ENCODE results near the gene CTSZ. TPM values are rescaled to one million over a fixed set of nuclear protein-coding genes. Genes with fewer than 3 reads are reported as not detected.
"Not testable (repeated sequence)": the region's sequence is repeated elsewhere in the genome, so short reads cannot be mapped to it uniquely, and the experiment has no call there.

Gene CTSZ
- total RNA-seq, 2 experiments from 2014 or later: 42.4 to 44.0 TPM

GRCh38 chr20:59042151-59042795, 35.2 kb upstream of the CTSZ start, which contains the start of gene PRELID3B:
PRELID3B (minus strand) TSS chr20:59042786; CDS start chr20:59042730, 56 bp downstream.
- H3K4me3 Mint-ChIP-seq: peak within 1 kb of the TSS; percentile 91
- ATAC-seq (peak; percentile 53), DNase-seq (no peak)
- CTCF ChIA-PET: interaction anchor here (0.7 to 3.4 kb wide), 3 partner anchors 9 to 46 kb away, joined by 3 to 18 read pairs (median 8); partner anchors contain the start of gene ATP5F1E
- POLR2A ChIA-PET: interaction anchor here (0.5 to 3.2 kb wide), 7 partner anchors 10 to 281 kb away, joined by 3 to 27 read pairs (median 3); partner anchors contain the start of genes ATP5F1E and NELFCD
- H3K4me1 Mint-ChIP-seq (ENCODE audit: low read depth): peaks cover 52% of the 10 kb centered on the region
- H3K9me3 Mint-ChIP-seq (ENCODE audit: insufficient read depth): no peaks in the 10 kb centered on the region
- H3K36me3 Mint-ChIP-seq (ENCODE audit: low read depth): peaks cover 34% of the 10 kb centered on the region
- H3K27me3 Mint-ChIP-seq (ENCODE audit: low read depth): no peaks in the 10 kb centered on the region
- peak within 1 kb of the TSS; percentile 96 for H3K27ac Mint-ChIP-seq

- POLR2A ChIA-PET: interaction anchor here (0.7 to 3.2 kb wide), 4 partner anchors 9 to 150 kb away, joined by 3 to 27 read pairs (median 3); partner anchors contain the start of genes ATP5F1E and NELFCD
- CTCF ChIA-PET: interaction anchor here (0.7 to 3.4 kb wide), 3 partner anchors 8 to 18 kb away, joined by 3 to 18 read pairs (median 5); partner anchors contain the start of gene ATP5F1E
- Mint-ChIP-seq H3K27ac (peak overlapping the region; percentile 45), H3K36me3 (ENCODE audit: low read depth) (peaks cover 42% of the 10 kb centered on the region), H3K4me3 (peak overlapping the region; percentile 91), H3K4me1 (ENCODE audit: low read depth) (peaks cover 60% of the 10 kb centered on the region)
- not testable (repeated sequence) for ATAC-seq; H3K9me3 Mint-ChIP-seq (ENCODE audit: insufficient read depth); DNase-seq; H3K27me3 Mint-ChIP-seq (ENCODE audit: low read depth)
These were observed 34.4 kb upstream of the CTSZ start for GRCh38 chr20:59041487-59041886.

- DNase-seq: no peak
- H3K27ac Mint-ChIP-seq: peak overlapping the region; percentile 45
- H3K4me1 Mint-ChIP-seq (ENCODE audit: low read depth): peaks cover 60% of the 10 kb centered on the region
- peaks cover 50% of the 10 kb centered on the region for H3K36me3 Mint-ChIP-seq (ENCODE audit: low read depth)
- ATAC-seq: no peak
- no peaks in the 10 kb centered on the region for H3K9me3 Mint-ChIP-seq (ENCODE audit: insufficient read depth)
- peak overlapping the region; percentile 91 for H3K4me3 Mint-ChIP-seq
- H3K27me3 Mint-ChIP-seq (ENCODE audit: low read depth): no peaks in the 10 kb centered on the region
- POLR2A ChIA-PET: interaction anchor here (0.9 to 1.6 kb wide), 2 partner anchors 8 to 50 kb away, joined by 3 to 7 read pairs; partner anchors contain the start of gene ATP5F1E
- CTCF ChIA-PET: interaction anchor here (0.8 to 1.3 kb wide), 3 partner anchors 9 to 389 kb away, joined by 3 to 5 read pairs (median 3); partner anchors contain the start of genes ATP5F1E and STX16
These were observed 33.6 kb upstream of the CTSZ start for GRCh38 chr20:59040667-59041066.

GRCh38 chr20:59039233-59039632, 32.2 kb upstream of the CTSZ start:
- Mint-ChIP-seq H3K4me3 (peak overlapping the region; percentile 19), H3K27me3 (ENCODE audit: low read depth) (no peaks in the 10 kb centered on the region), H3K36me3 (ENCODE audit: low read depth) (peaks cover 60% of the 10 kb centered on the region), H3K27ac (peak overlapping the region; percentile 51), H3K9me3 (ENCODE audit: insufficient read depth) (no peaks in the 10 kb centered on the region), H3K4me1 (ENCODE audit: low read depth) (peaks cover 58% of the 10 kb centered on the region)
- CTCF ChIA-PET: no interaction called here
- no peak for ATAC-seq
- DNase-seq: no peak
- POLR2A ChIA-PET: no interaction called here

GRCh38 chr20:59037386-59037785, 30.3 kb upstream of the CTSZ start:
- Mint-ChIP-seq H3K4me1 (ENCODE audit: low read depth) (peaks cover 55% of the 10 kb centered on the region), H3K27ac (no peak overlapping the region), H3K27me3 (ENCODE audit: low read depth) (no peaks in the 10 kb centered on the region), H3K4me3 (no peak overlapping the region), H3K36me3 (ENCODE audit: low read depth) (peaks cover 70% of the 10 kb centered on the region), H3K9me3 (ENCODE audit: insufficient read depth) (no peaks in the 10 kb centered on the region)
- POLR2A ChIA-PET: no interaction called here
- no peak for DNase-seq
- no peak for ATAC-seq
- CTCF ChIA-PET: no interaction called here

- DNase-seq: no peak
- Mint-ChIP-seq H3K27me3 (ENCODE audit: low read depth) (no peaks in the 10 kb centered on the region), H3K36me3 (ENCODE audit: low read depth) (peaks cover 70% of the 10 kb centered on the region), H3K27ac (no peak overlapping the region), H3K4me1 (ENCODE audit: low read depth) (peaks cover 52% of the 10 kb centered on the region), H3K9me3 (ENCODE audit: insufficient read depth) (no peaks in the 10 kb centered on the region), H3K4me3 (no peak overlapping the region)
- POLR2A ChIA-PET: no interaction called here
- CTCF ChIA-PET: interaction anchor here (4.8 kb wide), 1 partner anchor 8 kb away, joined by 18 read pairs; the partner anchor contains the start of gene PRELID3B
- no peak for ATAC-seq
These were observed 28.3 kb upstream of the CTSZ start for GRCh38 chr20:59035381-59035780.

- no peaks in the 10 kb centered on the region for H3K9me3 Mint-ChIP-seq (ENCODE audit: insufficient read depth)
- peaks cover 51% of the 10 kb centered on the region for H3K4me1 Mint-ChIP-seq (ENCODE audit: low read depth)
- CTCF ChIA-PET: interaction anchor here (0.7 to 4.8 kb wide), 6 partner anchors 10 to 382 kb away, joined by 3 to 18 read pairs (median 3); partner anchors contain the start of genes PRELID3B and STX16
- H3K27me3 Mint-ChIP-seq (ENCODE audit: low read depth): no peaks in the 10 kb centered on the region
- ATAC-seq (no peak), DNase-seq (no peak)
- no peak overlapping the region for H3K4me3 Mint-ChIP-seq
- no peak overlapping the region for H3K27ac Mint-ChIP-seq
- H3K36me3 Mint-ChIP-seq (ENCODE audit: low read depth): peaks cover 73% of the 10 kb centered on the region
- POLR2A ChIA-PET: no interaction called here
These were observed 26.6 kb upstream of the CTSZ start for GRCh38 chr20:59033616-59034165.

- peak overlapping the region; percentile 93 for H3K4me3 Mint-ChIP-seq
- H3K27ac Mint-ChIP-seq: peak overlapping the region; percentile 89
- no peaks in the 10 kb centered on the region for H3K27me3 Mint-ChIP-seq (ENCODE audit: low read depth)
- H3K36me3 Mint-ChIP-seq (ENCODE audit: low read depth): peaks cover 77% of the 10 kb centered on the region
- CTCF ChIA-PET: interaction anchor here (0.7 to 4.8 kb wide), 5 partner anchors 10 to 382 kb away, joined by 3 to 18 read pairs (median 3); partner anchors contain the start of genes PRELID3B and STX16
- ATAC-seq: no peak
- no peak for DNase-seq
- POLR2A ChIA-PET: interaction anchor here (0.6 to 2.3 kb wide), 5 partner anchors 10 to 144 kb away, joined by 3 to 27 read pairs (median 10); partner anchors contain the start of gene PRELID3B
- no peaks in the 10 kb centered on the region for H3K9me3 Mint-ChIP-seq (ENCODE audit: insufficient read depth)
- H3K4me1 Mint-ChIP-seq (ENCODE audit: low read depth): peaks cover 53% of the 10 kb centered on the region
These were observed 26.0 kb upstream of the CTSZ start for GRCh38 chr20:59033093-59033492.

- ChIA-PET POLR2A (interaction anchor here (0.6 to 2.3 kb wide), 24 partner anchors 8 to 382 kb away, joined by 3 to 27 read pairs (median 4); partner anchors contain the start of genes PRELID3B, STX16 and ZNF831), CTCF (interaction anchor here (0.9 to 4.8 kb wide), 11 partner anchors 8 to 381 kb away, joined by 3 to 18 read pairs (median 4); partner anchors contain the start of genes PRELID3B, STX16 and ZNF831)
- Mint-ChIP-seq H3K36me3 (ENCODE audit: low read depth) (peaks cover 77% of the 10 kb centered on the region), H3K9me3 (ENCODE audit: insufficient read depth) (no peaks in the 10 kb centered on the region), H3K4me1 (ENCODE audit: low read depth) (peaks cover 53% of the 10 kb centered on the region), H3K27ac (peak overlapping the region; percentile 89), H3K27me3 (ENCODE audit: low read depth) (no peaks in the 10 kb centered on the region), H3K4me3 (peak overlapping the region; percentile 93)
- ATAC-seq (no peak), DNase-seq (no peak)
These were observed 25.6 kb upstream of the CTSZ start for GRCh38 chr20:59032713-59033059.

GRCh38 chr20:59032023-59032712, 25.1 kb upstream of the CTSZ start, which contains the start of gene ATP5F1E:
ATP5F1E (minus strand) TSS chr20:59032335; CDS start chr20:59032251, 84 bp downstream.
- ChIA-PET CTCF (interaction anchor here (0.7 to 4.8 kb wide), 14 partner anchors 9 to 381 kb away, joined by 3 to 18 read pairs (median 4); partner anchors contain the start of genes PRELID3B, STX16 and ZNF831), POLR2A (interaction anchor here (0.6 to 2.3 kb wide), 32 partner anchors 9 to 381 kb away, joined by 3 to 27 read pairs (median 4); partner anchors contain the start of genes PRELID3B, STX16 and ZNF831)
- DNase-seq: peak; percentile 97
- peak; percentile 98 for ATAC-seq
- peak within 1 kb of the TSS; percentile 95 for H3K27ac Mint-ChIP-seq
- peak within 1 kb of the TSS; percentile 93 for H3K4me3 Mint-ChIP-seq
- H3K4me1 Mint-ChIP-seq (ENCODE audit: low read depth): peaks cover 55% of the 10 kb centered on the region
- peaks cover 77% of the 10 kb centered on the region for H3K36me3 Mint-ChIP-seq (ENCODE audit: low read depth)
- no peaks in the 10 kb centered on the region for H3K27me3 Mint-ChIP-seq (ENCODE audit: low read depth)
- no peaks in the 10 kb centered on the region for H3K9me3 Mint-ChIP-seq (ENCODE audit: insufficient read depth)

GRCh38 chr20:59031564-59032022, 24.5 kb upstream of the CTSZ start:
- DNase-seq (peak; percentile 46), ATAC-seq (no peak)
- peaks cover 77% of the 10 kb centered on the region for H3K36me3 Mint-ChIP-seq (ENCODE audit: low read depth)
- no peaks in the 10 kb centered on the region for H3K9me3 Mint-ChIP-seq (ENCODE audit: insufficient read depth)
- peaks cover 55% of the 10 kb centered on the region for H3K4me1 Mint-ChIP-seq (ENCODE audit: low read depth)
- ChIA-PET CTCF (interaction anchor here (0.7 to 4.8 kb wide), 12 partner anchors 9 to 380 kb away, joined by 3 to 18 read pairs (median 4); partner anchors contain the start of genes PRELID3B and STX16), POLR2A (interaction anchor here (0.6 to 2.3 kb wide), 21 partner anchors 8 to 380 kb away, joined by 3 to 27 read pairs (median 5); partner anchors contain the start of genes PRELID3B, STX16 and ZNF831)
- H3K4me3 Mint-ChIP-seq: peak overlapping the region; percentile 93
- H3K27ac Mint-ChIP-seq: peak overlapping the region; percentile 95
- no peaks in the 10 kb centered on the region for H3K27me3 Mint-ChIP-seq (ENCODE audit: low read depth)
